A549 (cell line): ENCODE measurements around the gene POLR3G.

ENCODE experiments used
- EP300 ChIP-seq, 2 experiments: fragments of >200 bp; sonication (Bioruptor Twin); formaldehyde crosslinking; IDR thresholded peaks; 2 replicates in 1 of 2; 3 replicates in 1 of 2; pipeline ENCODE4 v1.6.1; 2016 to 2017
- JUN ChIP-seq, 2 experiments: fragments of >200 bp; sonication (Bioruptor Twin); formaldehyde crosslinking; IDR thresholded peaks; 2 replicates in 1 of 2; 3 replicates in 1 of 2; pipeline ENCODE4 v1.6.1; 2016 to 2017
- KDM1A ChIP-seq: fragments of 200-600 bp; sonication (generic); IDR thresholded peaks from 2 replicates; pipeline ENCODE4 v1.6.1; 2016; ENCODE audit warnings: low read depth, mild to moderate bottlenecking
- MAZ ChIP-seq: fragments of 150-350 bp; IDR thresholded peaks from 2 replicates; pipeline ENCODE4 v1.6.1; 2014; ENCODE audit warnings: antibody characterized with exemption, low read depth, low read length, borderline replicate concordance
- POLR2A ChIP-seq: IDR thresholded peaks from 2 replicates; pipeline ENCODE4 v1.6.1; 2012; ENCODE audit warnings: mild to moderate bottlenecking, low read length
- RAD21 ChIP-seq, 2 experiments: fragments of >200 bp in 1 of 2; sonication (Bioruptor Twin) in 1 of 2; formaldehyde crosslinking in 1 of 2; IDR thresholded peaks in 1 of 2; conservative IDR thresholded peaks in 1 of 2; 2 replicates in 1 of 2; 3 replicates in 1 of 2; pipeline ENCODE4 v1.6.1; 2012 to 2018; ENCODE audit warnings: inconsistent platforms in 1 of 2
- SMC3 ChIP-seq: fragments of >200 bp; sonication (Bioruptor Twin); formaldehyde crosslinking; IDR thresholded peaks from 3 replicates; pipeline ENCODE4 v1.6.1; 2018; ENCODE audit warnings: inconsistent platforms
- TP53 ChIP-seq: fragments of 250-450 bp; sonication (Bioruptor Pico); IDR thresholded peaks from 2 replicates; pipeline ENCODE4 v1.5.0; 2021; ENCODE audit warnings: mild to moderate bottlenecking, moderate library complexity
- TF ChIP-seq, protein P1 (sequence below): fragments of 150-350 bp; IDR thresholded peaks from 2 replicates; pipeline ENCODE4 v1.6.1; 2014; ENCODE audit warnings: low read depth, mild to moderate bottlenecking, low read length
- TF ChIP-seq, protein P2 (sequence below): fragments of >200 bp; sonication (Bioruptor Twin); formaldehyde crosslinking; IDR thresholded peaks from 3 replicates; pipeline ENCODE4 v1.5.1; 2016
- TF ChIP-seq, protein P3 (sequence below): IDR thresholded peaks from 2 replicates; pipeline ENCODE4 v1.6.1; 2012
- TF ChIP-seq, protein P4 (sequence below): fragments of 200-600 bp; sonication (generic); IDR thresholded peaks from 2 replicates; pipeline ENCODE4 v1.6.1; 2016; ENCODE audit warnings: antibody characterized with exemption, mild to moderate bottlenecking, moderate library complexity

DNA sequence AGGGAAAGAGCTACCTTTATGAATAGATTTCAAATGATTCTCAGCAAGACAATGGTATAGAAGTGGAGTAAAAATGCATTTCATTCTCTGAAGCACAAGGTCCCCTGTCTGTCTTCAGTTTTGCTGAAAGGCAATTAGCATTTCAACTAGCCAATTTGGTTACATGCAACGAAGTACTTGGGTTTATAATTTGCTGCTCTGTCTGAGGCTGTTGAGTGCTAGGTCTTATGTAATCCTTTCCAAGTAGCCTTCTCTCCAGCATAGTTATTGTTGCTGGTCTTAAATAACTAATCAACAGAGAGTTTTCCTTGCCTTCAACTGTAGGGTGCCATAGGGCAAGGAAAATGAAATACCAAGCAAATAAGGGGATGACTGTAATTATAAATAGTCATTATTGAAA lies 88.4 kb downstream of the POLR3G start:
- TF ChIP-seq RAD21 (conservative IDR thresholded peaks at IDR 0.05 in 1 of 2, IDR thresholded peaks at IDR 0.05 in 1 of 2) (no peak), MAZ (no peak), TP53 (CRISPR knock-in tag) (no peak), POLR2A (no peak), JUN (IDR thresholded peaks at IDR 0.05) (no peak), EP300 (IDR thresholded peaks at IDR 0.05) (no peak), SMC3 (no peak), KDM1A (no peak)
- TF ChIP-seq, protein P1, sequence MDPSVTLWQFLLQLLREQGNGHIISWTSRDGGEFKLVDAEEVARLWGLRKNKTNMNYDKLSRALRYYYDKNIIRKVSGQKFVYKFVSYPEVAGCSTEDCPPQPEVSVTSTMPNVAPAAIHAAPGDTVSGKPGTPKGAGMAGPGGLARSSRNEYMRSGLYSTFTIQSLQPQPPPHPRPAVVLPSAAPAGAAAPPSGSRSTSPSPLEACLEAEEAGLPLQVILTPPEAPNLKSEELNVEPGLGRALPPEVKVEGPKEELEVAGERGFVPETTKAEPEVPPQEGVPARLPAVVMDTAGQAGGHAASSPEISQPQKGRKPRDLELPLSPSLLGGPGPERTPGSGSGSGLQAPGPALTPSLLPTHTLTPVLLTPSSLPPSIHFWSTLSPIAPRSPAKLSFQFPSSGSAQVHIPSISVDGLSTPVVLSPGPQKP = no peak
- TF ChIP-seq, protein P2, sequence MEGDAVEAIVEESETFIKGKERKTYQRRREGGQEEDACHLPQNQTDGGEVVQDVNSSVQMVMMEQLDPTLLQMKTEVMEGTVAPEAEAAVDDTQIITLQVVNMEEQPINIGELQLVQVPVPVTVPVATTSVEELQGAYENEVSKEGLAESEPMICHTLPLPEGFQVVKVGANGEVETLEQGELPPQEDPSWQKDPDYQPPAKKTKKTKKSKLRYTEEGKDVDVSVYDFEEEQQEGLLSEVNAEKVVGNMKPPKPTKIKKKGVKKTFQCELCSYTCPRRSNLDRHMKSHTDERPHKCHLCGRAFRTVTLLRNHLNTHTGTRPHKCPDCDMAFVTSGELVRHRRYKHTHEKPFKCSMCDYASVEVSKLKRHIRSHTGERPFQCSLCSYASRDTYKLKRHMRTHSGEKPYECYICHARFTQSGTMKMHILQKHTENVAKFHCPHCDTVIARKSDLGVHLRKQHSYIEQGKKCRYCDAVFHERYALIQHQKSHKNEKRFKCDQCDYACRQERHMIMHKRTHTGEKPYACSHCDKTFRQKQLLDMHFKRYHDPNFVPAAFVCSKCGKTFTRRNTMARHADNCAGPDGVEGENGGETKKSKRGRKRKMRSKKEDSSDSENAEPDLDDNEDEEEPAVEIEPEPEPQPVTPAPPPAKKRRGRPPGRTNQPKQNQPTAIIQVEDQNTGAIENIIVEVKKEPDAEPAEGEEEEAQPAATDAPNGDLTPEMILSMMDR = no peak
- TF ChIP-seq, protein P3, sequence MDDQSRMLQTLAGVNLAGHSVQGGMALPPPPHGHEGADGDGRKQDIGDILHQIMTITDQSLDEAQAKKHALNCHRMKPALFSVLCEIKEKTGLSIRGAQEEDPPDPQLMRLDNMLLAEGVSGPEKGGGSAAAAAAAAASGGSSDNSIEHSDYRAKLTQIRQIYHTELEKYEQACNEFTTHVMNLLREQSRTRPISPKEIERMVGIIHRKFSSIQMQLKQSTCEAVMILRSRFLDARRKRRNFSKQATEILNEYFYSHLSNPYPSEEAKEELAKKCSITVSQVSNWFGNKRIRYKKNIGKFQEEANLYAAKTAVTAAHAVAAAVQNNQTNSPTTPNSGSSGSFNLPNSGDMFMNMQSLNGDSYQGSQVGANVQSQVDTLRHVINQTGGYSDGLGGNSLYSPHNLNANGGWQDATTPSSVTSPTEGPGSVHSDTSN = no peak
- TF ChIP-seq, protein P4, sequence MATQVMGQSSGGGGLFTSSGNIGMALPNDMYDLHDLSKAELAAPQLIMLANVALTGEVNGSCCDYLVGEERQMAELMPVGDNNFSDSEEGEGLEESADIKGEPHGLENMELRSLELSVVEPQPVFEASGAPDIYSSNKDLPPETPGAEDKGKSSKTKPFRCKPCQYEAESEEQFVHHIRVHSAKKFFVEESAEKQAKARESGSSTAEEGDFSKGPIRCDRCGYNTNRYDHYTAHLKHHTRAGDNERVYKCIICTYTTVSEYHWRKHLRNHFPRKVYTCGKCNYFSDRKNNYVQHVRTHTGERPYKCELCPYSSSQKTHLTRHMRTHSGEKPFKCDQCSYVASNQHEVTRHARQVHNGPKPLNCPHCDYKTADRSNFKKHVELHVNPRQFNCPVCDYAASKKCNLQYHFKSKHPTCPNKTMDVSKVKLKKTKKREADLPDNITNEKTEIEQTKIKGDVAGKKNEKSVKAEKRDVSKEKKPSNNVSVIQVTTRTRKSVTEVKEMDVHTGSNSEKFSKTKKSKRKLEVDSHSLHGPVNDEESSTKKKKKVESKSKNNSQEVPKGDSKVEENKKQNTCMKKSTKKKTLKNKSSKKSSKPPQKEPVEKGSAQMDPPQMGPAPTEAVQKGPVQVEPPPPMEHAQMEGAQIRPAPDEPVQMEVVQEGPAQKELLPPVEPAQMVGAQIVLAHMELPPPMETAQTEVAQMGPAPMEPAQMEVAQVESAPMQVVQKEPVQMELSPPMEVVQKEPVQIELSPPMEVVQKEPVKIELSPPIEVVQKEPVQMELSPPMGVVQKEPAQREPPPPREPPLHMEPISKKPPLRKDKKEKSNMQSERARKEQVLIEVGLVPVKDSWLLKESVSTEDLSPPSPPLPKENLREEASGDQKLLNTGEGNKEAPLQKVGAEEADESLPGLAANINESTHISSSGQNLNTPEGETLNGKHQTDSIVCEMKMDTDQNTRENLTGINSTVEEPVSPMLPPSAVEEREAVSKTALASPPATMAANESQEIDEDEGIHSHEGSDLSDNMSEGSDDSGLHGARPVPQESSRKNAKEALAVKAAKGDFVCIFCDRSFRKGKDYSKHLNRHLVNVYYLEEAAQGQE = no peak
